ENCODE data around the gene NIPA2. TPM values are rescaled to one million over a fixed set of nuclear protein-coding genes. Genes with fewer than 3 reads are reported as not detected.

Gene NIPA2
- total and polyA plus RNA-seq, 4 donors = 11.7 to 31.6 (median 20.9) TPM

DNA sequence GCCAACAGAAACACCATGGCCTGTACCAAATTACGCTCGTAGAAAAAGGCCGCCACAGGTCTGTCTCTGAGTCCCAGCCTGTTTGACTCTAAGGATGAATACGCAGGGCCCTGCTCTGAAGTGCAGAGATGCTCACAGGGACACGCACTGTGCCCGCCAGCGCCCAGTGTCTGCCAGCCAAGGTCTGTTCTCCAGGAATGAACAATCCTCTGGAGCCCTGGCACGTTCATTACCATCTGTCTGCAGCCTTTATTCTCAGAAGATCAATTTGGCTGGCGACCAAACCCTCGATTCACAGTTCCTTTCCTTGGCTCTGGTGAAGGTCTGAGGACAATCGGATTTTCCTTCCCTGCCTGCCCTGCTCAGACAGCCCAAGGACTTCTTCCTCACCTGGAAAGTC is 66.3 kb downstream of the NIPA2 start:
- Histone ChIP-seq H3K9ac (ENCODE audit: low read depth in 1 of 2, low read length in 2 of 2) (no peak overlapping the region), H3K9me3 (ENCODE audit: control insufficient read depth in 4 of 4, low read length in 3 of 4) (no peaks in the 10 kb centered on the region), H3K4me3 (ENCODE audit: low read depth in 1 of 3, low read length in 3 of 3) (no peak overlapping the region), H3K27ac (ENCODE audit: low read depth in 1 of 2, low read length in 2 of 2) (no peak overlapping the region), H3K4me1 (ENCODE audit: control insufficient read depth in 4 of 4, insufficient read depth in 4 of 4, low read length in 3 of 4) (no peaks in the 10 kb centered on the region), H3K36me3 (ENCODE audit: control insufficient read depth in 4 of 4, insufficient read depth in 3 of 4, low read depth in 1 of 4, low read length in 3 of 4) (peaks cover 24 to 63% (median 43%) of the 10 kb centered on the region in 4 donors), H3K27me3 (ENCODE audit: control insufficient read depth in 4 of 4, insufficient read depth in 4 of 4, low read length in 3 of 4) (no peaks in the 10 kb centered on the region)
- TF ChIP-seq NR2F2 (IDR thresholded peaks at IDR 0.05) = no peak
- no peak for TF ChIP-seq HNF4A (conservative IDR thresholded peaks at IDR 0.05)
- 91% methylated on average over 11 of the region's 11 CpGs for WGBS
- no peak for DNase-seq (ENCODE audit: low spot score)

DNA sequence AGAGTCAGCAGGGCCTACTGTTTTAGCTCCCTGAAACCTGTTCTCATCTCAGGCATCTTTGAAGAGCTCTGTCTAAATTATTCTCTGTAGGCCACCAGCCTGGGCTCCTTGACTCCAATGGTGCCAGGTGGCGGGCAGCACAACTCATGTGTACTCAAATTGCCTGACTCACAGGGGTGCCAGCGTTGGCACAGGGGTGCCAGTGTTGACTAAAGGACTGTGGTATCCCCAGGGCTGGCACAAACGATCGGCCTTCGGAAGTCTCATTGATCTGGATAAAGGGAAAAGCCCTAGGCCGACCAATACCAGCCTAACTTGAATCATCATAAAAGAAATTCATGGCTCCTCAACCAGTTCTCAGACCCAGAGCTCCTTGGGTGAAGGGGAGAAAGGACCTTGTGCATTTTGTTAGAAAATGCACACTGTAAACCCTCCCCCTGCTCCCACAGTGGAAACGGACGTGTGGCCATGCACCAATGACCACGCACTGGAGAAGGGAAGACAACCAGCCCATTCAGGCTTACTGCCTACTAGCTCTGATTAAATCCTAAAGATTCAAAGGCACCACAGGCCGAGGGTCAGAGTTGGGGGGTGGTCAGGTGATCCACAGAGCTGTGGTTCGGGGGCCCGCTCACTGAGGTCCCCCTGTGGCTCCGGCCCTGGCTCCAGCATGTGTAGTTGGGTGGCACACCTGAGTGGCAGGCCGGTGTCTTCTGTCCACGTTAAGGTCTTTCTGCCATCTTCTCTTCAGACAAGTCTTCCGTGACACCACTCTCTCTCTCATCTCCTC is 68.9 kb downstream of the NIPA2 start:
- 96% methylated on average over 16 of the region's 16 CpGs for WGBS
- Histone ChIP-seq H3K9me3 (ENCODE audit: control insufficient read depth in 4 of 4, low read length in 3 of 4) (no peaks in the 10 kb centered on the region), H3K9ac (ENCODE audit: low read depth in 1 of 2, low read length in 2 of 2) (no peak overlapping the region), H3K36me3 (ENCODE audit: control insufficient read depth in 4 of 4, insufficient read depth in 3 of 4, low read depth in 1 of 4, low read length in 3 of 4) (peaks cover 30 to 71% (median 46%) of the 10 kb centered on the region in 4 donors), H3K4me3 (ENCODE audit: low read depth in 1 of 3, low read length in 3 of 3) (no peak overlapping the region), H3K27me3 (ENCODE audit: control insufficient read depth in 4 of 4, insufficient read depth in 4 of 4, low read length in 3 of 4) (no peaks in the 10 kb centered on the region), H3K4me1 (ENCODE audit: control insufficient read depth in 4 of 4, insufficient read depth in 4 of 4, low read length in 3 of 4) (no peaks in the 10 kb centered on the region), H3K27ac (ENCODE audit: low read depth in 1 of 2, low read length in 2 of 2) (no peak overlapping the region)
- no peak for DNase-seq (ENCODE audit: low spot score)
- TF ChIP-seq GABPA (IDR thresholded peaks at IDR 0.05 in 1 of 2, conservative IDR thresholded peaks at IDR 0.05 in 1 of 2) (no peak), FOXA1 (IDR thresholded peaks at IDR 0.05) (no peak), HNF4G (IDR thresholded peaks at IDR 0.05) (no peak), RAD21 (IDR thresholded peaks at IDR 0.05) (no peak), JUND (IDR thresholded peaks at IDR 0.05) (no peak), YY1 (IDR thresholded peaks at IDR 0.05) (no peak)
- TF ChIP-seq, protein P1, sequence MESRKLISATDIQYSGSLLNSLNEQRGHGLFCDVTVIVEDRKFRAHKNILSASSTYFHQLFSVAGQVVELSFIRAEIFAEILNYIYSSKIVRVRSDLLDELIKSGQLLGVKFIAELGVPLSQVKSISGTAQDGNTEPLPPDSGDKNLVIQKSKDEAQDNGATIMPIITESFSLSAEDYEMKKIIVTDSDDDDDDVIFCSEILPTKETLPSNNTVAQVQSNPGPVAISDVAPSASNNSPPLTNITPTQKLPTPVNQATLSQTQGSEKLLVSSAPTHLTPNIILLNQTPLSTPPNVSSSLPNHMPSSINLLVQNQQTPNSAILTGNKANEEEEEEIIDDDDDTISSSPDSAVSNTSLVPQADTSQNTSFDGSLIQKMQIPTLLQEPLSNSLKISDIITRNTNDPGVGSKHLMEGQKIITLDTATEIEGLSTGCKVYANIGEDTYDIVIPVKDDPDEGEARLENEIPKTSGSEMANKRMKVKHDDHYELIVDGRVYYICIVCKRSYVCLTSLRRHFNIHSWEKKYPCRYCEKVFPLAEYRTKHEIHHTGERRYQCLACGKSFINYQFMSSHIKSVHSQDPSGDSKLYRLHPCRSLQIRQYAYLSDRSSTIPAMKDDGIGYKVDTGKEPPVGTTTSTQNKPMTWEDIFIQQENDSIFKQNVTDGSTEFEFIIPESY (IDR thresholded peaks at IDR 0.05) = no peak
- TF ChIP-seq, protein P2, sequence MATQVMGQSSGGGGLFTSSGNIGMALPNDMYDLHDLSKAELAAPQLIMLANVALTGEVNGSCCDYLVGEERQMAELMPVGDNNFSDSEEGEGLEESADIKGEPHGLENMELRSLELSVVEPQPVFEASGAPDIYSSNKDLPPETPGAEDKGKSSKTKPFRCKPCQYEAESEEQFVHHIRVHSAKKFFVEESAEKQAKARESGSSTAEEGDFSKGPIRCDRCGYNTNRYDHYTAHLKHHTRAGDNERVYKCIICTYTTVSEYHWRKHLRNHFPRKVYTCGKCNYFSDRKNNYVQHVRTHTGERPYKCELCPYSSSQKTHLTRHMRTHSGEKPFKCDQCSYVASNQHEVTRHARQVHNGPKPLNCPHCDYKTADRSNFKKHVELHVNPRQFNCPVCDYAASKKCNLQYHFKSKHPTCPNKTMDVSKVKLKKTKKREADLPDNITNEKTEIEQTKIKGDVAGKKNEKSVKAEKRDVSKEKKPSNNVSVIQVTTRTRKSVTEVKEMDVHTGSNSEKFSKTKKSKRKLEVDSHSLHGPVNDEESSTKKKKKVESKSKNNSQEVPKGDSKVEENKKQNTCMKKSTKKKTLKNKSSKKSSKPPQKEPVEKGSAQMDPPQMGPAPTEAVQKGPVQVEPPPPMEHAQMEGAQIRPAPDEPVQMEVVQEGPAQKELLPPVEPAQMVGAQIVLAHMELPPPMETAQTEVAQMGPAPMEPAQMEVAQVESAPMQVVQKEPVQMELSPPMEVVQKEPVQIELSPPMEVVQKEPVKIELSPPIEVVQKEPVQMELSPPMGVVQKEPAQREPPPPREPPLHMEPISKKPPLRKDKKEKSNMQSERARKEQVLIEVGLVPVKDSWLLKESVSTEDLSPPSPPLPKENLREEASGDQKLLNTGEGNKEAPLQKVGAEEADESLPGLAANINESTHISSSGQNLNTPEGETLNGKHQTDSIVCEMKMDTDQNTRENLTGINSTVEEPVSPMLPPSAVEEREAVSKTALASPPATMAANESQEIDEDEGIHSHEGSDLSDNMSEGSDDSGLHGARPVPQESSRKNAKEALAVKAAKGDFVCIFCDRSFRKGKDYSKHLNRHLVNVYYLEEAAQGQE (IDR thresholded peaks at IDR 0.05) = no peak
- TF ChIP-seq, protein P3, sequence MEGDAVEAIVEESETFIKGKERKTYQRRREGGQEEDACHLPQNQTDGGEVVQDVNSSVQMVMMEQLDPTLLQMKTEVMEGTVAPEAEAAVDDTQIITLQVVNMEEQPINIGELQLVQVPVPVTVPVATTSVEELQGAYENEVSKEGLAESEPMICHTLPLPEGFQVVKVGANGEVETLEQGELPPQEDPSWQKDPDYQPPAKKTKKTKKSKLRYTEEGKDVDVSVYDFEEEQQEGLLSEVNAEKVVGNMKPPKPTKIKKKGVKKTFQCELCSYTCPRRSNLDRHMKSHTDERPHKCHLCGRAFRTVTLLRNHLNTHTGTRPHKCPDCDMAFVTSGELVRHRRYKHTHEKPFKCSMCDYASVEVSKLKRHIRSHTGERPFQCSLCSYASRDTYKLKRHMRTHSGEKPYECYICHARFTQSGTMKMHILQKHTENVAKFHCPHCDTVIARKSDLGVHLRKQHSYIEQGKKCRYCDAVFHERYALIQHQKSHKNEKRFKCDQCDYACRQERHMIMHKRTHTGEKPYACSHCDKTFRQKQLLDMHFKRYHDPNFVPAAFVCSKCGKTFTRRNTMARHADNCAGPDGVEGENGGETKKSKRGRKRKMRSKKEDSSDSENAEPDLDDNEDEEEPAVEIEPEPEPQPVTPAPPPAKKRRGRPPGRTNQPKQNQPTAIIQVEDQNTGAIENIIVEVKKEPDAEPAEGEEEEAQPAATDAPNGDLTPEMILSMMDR (IDR thresholded peaks at IDR 0.05; ENCODE audit: low read depth, low read length, missing input control) = no peak
